CD4-positive, alpha-beta T cell treated with Interleukin-4 for 1 hour (primary cell): Measurements from ENCODE around the gene ECSCR.
"Not testable (repeated sequence)": the region's sequence is repeated elsewhere in the genome, so short reads cannot be mapped to it uniquely, and the experiment has no call there.

Experiments
- DNase-seq, 2 donors: peaks; one replicate each; pipeline ENCODE4 v3.0.0-alpha.2; 2020 to 2022

Gene ECSCR

DNA sequence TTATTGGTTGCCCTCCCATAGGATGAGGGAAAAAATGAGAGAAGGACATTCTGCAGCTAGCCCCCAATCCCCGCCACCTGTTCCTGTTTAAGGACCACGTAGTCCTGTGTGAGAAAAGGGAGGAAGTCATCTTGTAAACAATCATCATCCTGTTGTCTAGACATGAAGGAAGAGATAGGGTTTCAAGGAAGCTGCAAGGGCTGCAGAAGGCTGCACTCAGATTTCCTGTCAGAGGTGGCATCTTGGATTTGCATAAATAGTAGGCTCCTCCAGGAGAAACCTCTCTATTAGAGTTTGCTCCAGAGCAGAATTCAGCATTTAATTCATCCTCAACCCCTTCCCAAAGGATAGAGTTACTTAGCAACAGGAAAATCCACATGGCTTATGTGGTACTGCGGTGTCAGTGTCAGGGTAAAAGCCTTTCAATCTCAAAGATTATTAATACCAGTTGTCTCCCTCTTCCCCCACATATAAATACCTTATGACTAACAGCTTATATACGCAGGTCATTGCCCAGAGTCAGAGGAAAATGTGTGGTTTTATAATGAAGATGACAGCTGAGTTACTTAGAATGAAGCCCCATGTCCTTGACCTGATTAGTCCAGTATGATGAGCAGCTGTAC lies 18.6 kb downstream of the ECSCR start:
- peak in 1 of 2 donors; percentile 48 for DNase-seq

DNA sequence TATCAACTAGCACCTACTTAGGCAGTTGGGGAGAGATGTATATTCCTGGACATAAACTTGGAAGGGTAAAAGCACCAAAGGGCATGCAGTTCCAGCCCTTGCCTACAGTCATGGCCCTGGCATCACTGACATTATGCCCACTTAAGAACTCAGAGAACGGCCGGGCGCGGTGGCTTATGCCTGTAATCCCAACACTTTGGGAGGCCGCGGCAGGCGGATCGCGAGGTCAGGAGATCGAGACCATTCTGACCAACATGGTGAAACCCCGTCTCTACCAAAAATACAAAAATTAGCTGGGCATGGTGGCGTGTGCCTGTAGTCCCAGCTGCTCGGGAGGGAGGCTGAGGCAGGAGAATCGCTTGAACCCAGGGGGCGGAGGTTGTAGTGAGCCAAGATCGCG lies 22.1 kb downstream of the ECSCR start:
- not testable (repeated sequence) for DNase-seq

DNA sequence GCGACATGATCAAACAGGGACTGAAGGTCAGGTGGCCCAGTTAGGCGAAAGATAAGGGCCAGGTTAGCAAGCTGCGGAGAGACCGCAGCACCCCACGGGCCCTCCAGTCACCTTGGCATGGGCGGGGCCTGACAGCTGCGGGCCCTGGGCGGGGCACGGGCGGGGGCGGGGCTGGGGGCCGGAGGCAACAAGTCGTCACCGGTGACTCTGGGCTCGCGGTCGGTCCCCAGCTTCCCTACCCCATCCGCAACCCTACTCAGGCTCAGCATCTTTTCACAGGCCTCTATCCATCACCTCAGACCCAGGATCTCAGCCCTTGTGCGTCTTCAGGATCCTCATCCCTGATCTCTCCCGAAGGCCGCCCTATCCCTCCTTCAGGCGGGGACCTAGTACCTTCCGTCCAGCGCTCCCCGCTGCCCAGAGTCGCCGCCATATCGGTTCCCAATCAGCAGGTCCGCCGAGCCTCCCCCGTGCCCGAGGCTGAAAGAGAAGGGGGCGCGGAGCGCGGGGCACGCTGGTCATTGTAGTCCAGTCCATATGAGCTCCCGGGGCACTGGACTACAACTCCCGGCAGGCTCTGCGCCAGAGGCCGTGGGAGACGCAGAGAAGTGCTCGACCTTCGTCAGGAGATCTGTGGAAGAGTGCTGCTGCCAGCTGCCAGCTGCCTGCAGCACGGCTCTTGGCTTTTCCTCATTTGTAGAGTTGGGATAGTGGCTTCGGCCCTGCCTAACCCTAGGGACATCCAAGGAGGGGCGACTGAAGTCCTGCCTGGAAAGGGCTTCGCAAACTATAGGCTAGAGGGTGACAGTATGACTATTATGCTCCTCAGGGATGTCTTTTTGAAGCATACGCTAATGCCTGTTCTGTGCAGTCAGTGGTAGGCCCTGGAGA lies 23.3 kb downstream of the ECSCR start, which contains the start of gene DNAJC18:
TSS of gene DNAJC18 (minus strand) at position 513 of the 891 bp plus-strand sequence. CDS start at position 433, 80 bp downstream.
- peak; percentile 90 to 92 for DNase-seq

DNA sequence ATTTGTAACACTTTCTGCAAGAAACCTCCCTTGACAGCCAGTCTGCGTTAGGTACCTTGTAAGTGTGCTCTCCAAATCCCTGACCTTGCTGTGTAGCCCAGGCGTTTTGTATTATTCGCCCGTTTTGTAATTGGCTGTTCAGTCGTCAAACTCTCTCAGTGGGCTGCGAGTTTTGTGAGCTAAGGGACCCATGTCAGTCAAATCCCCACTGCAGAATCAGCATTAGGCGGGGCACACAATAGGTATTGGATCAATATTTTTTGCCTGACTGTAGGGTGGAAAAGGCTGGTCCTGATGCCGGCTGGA lies 23.9 kb downstream of the ECSCR start:
- DNase-seq = no peak

DNA sequence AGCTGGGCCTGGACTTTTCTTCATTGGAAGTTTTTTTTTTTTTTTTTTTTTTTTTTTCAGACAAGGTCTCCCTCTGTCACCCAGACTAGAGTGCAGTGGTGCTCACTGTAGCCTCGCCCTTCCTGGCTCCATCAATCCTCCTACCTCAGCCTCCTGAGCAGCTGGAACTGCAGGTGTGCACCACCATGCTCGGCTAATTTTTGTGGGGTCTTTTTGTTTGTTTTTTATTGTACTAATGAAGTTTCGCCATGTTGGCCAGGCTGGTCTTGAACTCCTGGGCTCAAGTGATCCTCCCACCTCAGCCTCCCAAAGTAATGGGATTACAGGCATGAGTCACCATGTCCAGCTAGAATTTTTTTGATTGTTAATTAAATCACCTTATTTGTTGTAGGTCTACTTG lies 26.9 kb downstream of the ECSCR start:
- no peak for DNase-seq

DNA sequence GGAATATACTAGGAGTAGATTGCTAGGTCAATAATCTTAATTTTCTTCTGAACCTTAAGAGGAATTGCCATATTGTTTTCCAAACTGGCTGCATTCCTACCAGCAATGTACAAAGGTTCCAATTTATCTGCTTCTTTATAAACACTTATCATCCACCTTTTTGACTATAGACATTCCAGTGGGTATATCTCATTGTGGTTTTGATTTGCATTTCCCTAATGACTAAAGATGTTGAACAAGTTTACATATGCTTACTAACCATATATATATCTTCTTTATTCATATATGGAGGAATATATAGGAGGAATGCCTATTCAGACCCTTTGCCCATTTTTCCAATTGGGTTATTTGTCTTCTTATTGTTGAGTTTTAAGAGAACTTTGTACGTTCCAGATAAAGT lies 30.8 kb downstream of the ECSCR start:
- DNase-seq = no peak

DNA sequence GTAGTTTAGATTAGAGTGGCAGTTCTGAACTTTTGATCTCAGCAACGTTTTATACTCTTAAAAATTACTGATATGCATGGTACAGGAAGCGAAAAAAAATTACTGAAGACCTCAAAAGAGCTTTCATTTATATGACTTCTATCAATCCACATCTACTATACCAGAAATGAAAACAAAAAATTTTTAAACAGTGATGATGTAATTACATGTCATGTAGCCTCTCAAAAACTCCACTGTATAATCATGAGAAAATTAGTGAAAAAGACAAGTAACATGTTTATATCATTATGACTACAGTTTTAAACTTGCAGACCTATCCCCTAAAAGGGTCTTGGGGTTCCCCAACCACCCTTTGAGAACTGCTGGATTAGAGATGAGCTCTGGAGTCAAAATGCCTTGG lies 32.5 kb downstream of the ECSCR start:
- no peak for DNase-seq

DNA sequence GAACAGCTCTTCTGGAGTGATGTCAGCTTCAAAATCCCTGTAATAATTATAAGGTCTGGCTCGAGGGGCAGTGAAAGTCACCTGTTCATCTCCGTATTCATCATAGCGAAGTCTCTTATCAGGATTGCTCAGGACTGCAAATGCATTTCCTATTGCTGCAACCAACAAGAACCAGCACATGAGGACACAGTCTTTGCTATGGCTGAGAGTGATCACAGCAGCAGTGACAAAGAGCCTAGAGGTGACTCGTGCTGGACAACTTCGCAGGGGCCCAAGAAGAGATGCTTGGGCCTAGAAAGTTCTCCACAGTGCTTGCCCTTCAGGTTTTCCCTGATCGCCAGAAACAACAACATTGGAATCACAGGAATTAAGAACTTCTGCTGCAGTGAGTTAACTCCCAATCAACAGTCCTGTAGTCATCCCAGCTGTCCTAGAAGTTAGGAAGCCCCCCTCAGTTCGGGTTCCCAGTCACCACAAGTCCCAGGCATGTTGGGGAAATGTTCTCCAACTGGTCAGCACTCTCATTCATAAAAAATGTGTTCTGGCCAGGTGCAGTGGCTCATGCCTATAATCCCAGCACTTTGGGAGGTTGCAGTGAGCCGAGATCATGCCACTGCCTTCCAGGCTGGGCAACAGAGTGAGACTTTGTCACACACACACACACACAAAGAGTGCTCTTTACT lies 36.2 kb downstream of the ECSCR start:
- no peak for DNase-seq

DNA sequence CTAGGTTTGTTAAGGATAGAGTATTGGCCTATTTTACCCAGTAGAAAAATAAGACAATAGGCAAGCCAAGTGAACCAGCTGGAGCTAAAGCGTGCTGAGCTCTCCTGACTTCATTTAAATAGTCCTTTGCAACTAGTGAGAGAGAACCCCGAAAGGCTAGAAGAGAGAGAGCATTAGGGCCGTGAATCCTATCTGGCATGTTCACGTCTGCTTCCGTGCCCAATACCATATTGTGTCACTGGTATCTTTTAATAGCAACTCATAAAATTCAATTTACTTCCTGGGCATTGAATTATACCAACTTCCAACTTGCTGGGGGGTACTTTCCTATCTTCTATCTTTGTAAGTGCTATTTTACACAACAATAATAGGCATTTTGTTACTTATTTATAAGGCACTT lies 37.0 kb downstream of the ECSCR start:
- DNase-seq = no peak

DNA sequence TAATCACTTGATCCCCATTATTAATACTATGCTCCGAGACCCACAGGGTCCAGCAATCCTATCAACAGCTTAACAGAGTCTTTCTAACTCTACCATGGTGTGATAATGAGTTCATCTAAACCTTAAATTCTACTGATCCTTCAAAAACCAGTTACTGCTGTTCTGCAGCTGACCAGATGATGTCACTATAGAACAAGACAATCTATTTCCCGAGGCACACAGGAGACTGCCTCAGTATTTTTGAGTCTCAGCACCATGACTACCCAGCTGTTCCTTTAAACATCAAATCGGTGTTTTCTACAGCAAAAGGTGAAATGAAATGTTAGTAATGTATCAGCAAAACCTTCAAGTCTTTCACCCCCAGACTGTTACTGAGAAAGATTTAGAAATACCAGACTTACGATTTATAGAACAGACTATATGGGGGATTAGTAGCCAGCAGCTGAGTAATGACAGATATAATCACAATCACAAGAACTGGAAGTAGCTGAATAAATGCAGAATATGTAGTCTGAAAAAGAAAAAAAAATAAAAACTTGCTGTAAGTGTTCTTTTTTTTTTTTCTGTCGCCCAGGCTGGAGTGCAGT lies 40.1 kb downstream of the ECSCR start:
- DNase-seq = peak; percentile 74 to 88

DNA sequence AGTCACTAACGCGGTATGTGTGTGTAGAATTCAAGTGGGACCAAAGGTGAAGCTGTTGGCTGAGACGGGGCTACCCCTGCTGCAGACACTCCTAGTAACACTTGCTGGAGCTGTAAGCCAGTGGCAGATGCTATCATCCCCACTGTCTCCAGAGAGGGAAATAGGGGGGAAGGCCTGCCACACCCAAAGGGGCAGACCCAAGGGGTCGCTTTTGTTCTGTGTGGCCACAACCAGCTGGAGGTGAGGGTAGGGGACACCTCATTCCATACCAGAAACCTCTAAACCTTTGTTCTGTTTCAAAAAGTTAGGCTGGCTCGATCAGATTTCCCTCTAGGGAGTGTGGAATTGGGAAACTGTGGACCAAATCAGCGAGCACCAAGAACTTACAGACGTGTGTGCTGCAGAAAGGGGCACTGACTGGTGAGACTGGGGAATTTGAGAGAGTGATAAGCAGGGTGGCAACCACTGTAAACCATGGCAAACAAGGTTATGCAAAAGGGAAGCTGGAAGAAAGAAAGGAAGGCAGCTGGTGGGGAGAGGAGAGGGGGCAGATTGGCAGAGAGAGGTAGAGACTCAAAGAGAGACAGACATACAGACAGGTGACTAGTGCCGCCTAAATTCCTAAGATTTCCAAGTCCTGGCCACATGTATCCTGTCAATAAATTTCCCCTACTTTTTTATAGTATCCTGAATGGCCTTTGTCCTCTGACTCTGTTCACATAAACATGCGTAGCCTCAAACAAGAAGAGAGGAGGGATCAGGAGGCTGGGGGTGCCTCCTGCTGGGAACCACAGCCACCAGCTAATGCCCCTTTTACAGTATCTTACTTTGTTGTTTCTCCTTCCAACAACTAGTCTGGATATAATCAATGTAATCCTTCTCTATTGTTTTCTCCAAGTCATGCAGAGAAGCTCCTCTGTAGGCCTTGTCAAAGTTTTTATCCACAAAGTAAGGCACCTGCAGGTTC lies 43.0 kb downstream of the ECSCR start:
- no peak for DNase-seq

DNA sequence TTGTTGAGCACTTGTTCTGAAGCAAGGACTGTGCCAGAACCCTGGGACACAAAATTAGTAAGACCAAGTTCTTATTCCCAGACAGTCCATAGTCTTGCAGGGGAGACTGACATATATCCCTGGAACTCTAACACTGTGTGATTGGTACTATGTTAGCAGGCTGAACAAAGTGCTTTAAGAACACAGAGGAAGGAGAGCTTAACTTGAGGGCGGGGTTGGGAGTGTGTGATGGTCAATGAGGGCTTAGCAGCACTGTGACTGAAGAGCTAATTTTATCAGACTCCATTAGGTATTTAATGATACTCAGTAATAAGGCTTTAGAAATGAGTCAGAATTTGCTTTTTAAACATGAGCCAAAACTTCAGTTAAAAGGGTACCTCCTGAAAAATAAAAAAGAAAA lies 43.8 kb downstream of the ECSCR start:
- no peak for DNase-seq

DNA sequence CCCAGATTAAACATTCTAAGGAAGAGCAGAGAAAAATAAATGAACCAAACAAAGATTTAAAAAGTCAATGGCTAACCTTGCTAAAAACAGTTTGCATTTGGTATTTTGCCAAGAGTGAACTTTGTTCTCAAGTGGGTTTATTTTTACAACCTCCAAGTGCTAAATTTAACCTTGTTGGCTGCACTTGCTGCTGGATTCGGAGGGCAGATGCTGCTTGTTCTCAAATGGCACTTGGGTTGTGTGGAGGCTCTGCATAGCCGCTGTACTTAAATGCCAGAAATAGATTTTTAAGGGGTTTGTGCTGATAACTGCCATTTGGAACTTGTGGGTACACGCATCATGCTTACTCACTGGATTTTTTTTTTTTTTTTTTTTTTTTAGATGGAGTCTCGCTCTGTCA lies 45.3 kb downstream of the ECSCR start:
- no peak for DNase-seq

DNA sequence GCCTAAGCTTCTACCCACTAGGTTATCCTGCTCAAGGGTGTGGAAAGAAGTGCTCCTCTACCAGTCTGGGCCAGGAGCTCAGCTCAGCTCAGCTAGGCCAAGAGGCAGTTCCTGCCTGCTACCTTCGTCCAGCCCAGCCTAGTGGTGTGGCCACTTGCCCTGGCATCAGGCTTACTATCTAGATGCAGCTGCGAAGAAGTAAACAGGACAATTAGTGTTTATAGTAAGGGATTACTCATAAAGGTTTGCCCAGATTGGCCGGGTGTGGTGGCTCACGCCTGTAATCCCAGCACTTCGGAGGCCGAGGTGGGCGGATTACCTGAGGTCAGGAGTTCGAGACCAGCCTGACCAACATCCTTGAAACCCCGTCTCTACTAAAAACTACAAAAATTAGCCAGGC lies 45.9 kb downstream of the ECSCR start:
- DNase-seq = no peak

DNA sequence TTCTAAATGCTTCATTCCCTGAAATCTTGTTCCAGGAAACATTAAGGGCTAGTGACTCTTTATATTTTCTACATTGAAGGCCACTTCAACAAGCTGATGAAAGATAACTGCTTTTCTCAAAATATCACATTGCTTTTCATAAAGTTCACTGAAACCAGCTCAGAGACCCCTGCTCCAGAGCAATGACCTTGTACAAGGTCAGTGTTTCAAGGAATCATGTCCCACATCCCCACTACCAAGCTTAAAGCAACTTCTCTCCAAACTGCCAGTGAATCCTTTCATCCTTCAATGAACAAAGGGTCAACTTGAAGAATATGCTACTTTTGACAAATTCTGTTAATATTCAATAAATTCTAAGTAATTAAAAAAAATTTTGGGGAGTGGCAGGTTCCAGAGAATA lies 46.7 kb downstream of the ECSCR start:
- DNase-seq = no peak

DNA sequence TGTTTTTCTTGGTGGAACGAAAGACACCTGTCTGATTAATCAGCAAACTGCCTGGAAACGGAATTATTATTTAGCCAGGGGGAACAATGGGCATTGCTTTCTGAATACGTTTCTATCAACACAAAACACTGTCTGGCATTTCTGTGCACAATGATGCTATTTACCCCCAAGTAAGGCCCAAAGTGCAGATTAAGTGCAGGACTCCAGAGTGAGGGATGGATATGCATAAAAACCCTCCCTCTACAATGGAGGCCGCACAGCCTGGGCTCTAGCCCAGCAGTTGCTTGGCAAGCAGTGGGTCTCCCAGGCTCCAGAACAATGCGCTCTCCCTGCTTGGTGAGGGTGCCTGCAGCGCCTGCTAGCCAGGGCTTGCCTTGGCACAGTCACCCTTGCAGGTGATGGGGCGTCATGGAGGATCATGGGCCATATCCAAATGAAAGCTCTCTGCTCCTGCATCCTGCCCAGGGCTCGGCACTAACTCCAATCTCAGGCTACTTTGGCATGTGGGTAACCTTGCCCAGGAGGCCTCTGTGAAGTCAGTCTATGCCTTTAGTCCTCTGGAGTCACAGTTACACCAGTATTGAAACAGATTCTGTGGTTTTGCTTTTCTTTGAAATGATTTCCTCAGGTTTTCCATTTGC lies 47.2 kb downstream of the ECSCR start:
- no peak for DNase-seq

DNA sequence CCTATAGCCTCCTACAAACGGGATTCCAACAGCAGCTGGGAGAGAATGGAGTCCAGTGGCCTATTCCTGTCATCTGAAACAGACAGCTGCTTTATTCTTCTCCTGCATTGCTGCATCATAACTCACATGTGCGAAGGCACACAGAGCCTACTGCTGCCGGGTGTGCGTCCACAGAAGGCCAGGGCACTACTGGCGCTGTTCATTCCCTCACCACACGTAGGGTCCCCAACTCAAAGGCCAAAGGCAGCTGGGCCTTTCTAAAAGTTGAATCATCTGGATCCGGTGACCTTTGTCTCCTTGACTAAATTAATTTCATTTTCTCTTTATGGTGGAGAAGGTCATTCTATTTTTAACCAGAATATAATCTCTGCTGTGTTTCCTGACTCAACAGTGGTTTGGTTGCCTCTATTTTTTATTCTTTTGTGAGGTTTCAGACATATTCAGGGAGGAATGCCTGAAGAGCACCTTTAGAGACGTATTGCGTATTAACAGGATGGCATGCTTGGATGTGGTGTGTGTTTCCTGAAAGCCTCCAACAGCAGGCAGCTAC lies 47.9 kb downstream of the ECSCR start:
- DNase-seq = peak in 1 of 2 donors; percentile 17

DNA sequence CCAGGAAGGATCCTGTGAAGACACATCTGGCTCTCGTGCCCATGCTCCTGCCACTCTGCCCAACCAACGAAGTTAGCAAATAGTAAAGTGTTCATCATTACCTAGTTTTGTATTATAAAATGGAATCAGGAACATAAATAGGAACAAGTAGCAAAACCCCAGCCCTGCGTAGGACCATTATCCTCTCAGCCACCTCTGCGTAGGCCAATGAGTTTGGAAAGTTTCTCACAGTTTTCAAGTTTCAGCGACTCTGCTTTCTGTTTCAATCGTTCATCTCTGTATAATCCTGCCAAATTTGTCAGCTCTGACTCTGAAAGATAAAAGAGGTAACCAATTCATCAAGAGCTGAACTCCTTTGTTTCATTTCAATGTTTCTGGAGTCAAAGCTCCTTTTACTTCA lies 48.6 kb downstream of the ECSCR start:
- no peak for DNase-seq

DNA sequence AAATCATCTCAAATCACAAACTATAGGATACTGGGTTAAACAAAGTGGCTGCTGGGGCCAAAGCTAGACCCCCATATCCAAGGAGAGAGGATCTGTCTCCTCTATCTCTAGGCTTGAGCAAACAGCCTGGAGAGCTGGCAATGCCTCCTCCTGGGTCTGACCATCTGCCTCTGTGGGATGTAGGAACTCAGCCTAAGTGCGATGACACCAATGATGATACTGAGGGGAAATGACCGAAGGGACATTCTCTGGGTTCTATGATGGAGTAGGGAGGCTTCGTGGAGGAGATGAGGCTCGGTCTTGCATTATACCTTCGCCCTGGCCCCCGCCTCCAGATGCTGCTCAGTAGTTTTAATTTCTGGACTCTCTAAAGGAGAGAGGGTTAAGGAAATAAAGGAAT lies 49.4 kb downstream of the ECSCR start:
- no peak for DNase-seq

DNA sequence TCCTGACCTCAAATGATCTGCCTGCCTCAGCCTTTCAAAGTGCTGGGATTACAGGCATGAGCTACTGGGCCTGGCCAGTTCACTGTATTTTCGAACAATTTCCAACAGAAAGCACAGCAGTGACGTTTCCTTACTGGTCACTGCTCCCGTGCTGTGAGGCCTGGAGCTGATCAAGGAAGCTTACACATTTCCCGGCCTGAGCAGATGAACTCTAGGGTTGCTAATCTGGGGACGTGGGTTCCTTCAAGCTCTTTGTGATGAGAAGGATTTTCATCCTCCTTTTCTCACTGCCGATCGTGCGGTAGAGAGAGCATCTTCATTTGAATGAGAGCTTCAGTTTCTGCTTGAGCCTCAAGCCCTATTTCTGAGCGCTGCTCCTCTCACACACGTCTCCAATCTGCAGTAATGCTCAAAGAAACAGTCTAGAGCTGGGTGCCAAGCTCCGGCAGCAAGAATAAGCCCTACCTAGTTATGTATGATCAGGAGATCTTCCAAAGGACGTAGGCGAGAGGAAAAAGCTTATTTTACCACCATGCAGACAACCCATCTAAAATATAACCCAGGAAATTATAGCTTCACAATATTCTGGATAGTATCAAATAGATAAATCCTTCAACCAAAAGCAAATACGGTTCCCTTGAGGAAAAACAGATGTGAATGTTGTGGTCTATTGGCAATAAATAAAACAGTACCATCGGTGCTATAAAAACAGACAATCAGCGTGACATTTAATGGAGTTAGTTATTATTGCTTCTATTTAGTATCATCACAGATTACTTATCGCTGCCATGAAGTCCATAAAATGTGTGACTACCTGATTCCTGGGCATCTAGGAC lies 51.3 kb downstream of the ECSCR start:
- no peak for DNase-seq
